Lower lobe of right lung (tissue), 2 donors: Measurements from ENCODE around the gene NCEH1. TPM values are rescaled to one million over a fixed set of nuclear protein-coding genes. Genes with fewer than 3 reads are reported as not detected.
A peak's percentile ranks its signal among the peaks of the same experiment; 100 is the strongest.

Experiments
- ATAC-seq, 2 donors: fragments of 200-7000 bp; cut with Tn5 transposase; one replicate each; pipeline ENCODE4 v1.9.1; 2020 to 2022; ENCODE audit warnings: mild to moderate bottlenecking in 2 of 2, moderate library complexity in 2 of 2
- DNase-seq: peaks from one replicate; pipeline ENCODE4 v3.0.0-alpha.2; 2020
- H3K27ac ChIP-seq: fragments of 200-600 bp; one replicate; pipeline ENCODE4 v1.8.0; 2022
- H3K27me3 ChIP-seq: fragments of 200-600 bp; one replicate; pipeline ENCODE4 v1.8.0; 2022; ENCODE audit warnings: low read depth
- H3K36me3 ChIP-seq: fragments of 200-600 bp; one replicate; pipeline ENCODE4 v1.8.0; 2022; ENCODE audit warnings: mild to moderate bottlenecking
- H3K4me1 ChIP-seq: fragments of 200-600 bp; one replicate; pipeline ENCODE4 v1.8.0; 2022
- H3K4me3 ChIP-seq: fragments of 200-600 bp; one replicate; pipeline ENCODE4 v1.8.0; 2022; ENCODE audit warnings: mild to moderate bottlenecking
- H3K9me3 ChIP-seq: fragments of 200-600 bp; one replicate; pipeline ENCODE4 v1.8.0; 2022
- intact Hi-C: fragments of 100-400 bp; cut with DNase I; formaldehyde crosslinking; loops from one replicate; pipeline ENCODE4 v1.11.0; 2022
- total RNA-seq: library from RNA; stranded (reverse); fragmentation: NEBNext Ultra II Directional; extraction: Animal tissue kit (Norgen Biotek cat#: 25700); gene quantifications from one replicate; pipeline ENCODE4 v1.2.1, GENCODE V29; 2021
- TF ChIP-seq, protein P1 (sequence below): fragments of 200-600 bp; IDR thresholded peaks from one replicate; pipeline ENCODE4 v1.8.0; 2022; ENCODE audit warnings: antibody characterized with exemption, mild to moderate bottlenecking
- donor health status: DM: no; HTN: yes; CAD: no; lungs with severe emphysema.

NCEH1 gene
- total RNA-seq, 1 donor from 2014 or later = 97.7 TPM

DNA sequence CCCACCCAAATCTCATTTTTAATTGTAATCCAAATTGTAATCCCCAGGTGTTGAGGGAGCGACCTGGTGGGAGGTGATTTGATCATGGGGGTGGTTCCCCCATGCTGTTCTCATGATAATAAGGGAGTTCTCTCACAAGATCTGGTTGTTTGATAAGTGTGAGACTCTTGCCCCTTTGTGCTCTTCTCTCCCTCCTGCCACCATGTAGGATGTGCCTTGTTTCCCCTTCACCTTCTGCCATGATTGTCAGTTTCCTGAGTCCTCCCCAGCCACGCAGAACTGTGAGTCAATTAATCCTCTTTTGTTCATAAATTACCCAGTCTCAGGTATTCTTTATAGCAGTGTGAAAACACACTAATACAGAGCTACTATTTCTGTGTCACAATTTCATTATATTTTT lies 88.7 kb downstream of the NCEH1 start:
- DNase-seq (no peak), ATAC-seq (no peak)
- H3K9me3 ChIP-seq = no peaks in the 10 kb centered on the region
- intact Hi-C loops = no loop called here
- H3K4me1 ChIP-seq = peaks cover 15% of the 10 kb centered on the region
- TF ChIP-seq, protein P1, sequence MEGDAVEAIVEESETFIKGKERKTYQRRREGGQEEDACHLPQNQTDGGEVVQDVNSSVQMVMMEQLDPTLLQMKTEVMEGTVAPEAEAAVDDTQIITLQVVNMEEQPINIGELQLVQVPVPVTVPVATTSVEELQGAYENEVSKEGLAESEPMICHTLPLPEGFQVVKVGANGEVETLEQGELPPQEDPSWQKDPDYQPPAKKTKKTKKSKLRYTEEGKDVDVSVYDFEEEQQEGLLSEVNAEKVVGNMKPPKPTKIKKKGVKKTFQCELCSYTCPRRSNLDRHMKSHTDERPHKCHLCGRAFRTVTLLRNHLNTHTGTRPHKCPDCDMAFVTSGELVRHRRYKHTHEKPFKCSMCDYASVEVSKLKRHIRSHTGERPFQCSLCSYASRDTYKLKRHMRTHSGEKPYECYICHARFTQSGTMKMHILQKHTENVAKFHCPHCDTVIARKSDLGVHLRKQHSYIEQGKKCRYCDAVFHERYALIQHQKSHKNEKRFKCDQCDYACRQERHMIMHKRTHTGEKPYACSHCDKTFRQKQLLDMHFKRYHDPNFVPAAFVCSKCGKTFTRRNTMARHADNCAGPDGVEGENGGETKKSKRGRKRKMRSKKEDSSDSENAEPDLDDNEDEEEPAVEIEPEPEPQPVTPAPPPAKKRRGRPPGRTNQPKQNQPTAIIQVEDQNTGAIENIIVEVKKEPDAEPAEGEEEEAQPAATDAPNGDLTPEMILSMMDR = no peak
- no peaks in the 10 kb centered on the region for H3K36me3 ChIP-seq
- no peak overlapping the region for H3K4me3 ChIP-seq
- H3K27ac ChIP-seq = no peak overlapping the region
- H3K27me3 ChIP-seq = no peaks in the 10 kb centered on the region

DNA sequence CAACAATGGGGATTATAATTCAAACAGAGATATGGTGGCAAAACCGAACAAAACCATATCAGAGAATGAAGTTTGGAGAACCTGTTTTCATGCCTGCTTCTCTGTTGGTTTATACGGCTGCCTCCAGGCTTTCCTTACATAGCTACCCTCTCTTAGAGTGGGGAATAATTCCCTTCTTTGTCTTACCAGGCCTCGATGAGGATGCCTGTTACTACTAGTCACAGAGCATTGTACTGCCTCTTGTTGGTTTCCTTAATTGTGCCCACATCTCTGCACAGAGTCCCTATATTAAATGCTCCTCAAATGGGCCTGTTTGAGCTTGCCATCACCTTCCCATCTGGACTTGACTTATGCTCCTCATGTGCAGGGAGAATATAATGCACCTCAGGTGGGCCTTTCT lies 92.9 kb downstream of the NCEH1 start:
- peaks cover 19% of the 10 kb centered on the region for H3K4me1 ChIP-seq
- H3K4me3 ChIP-seq = no peak overlapping the region
- no peak for ATAC-seq
- H3K36me3 ChIP-seq = no peaks in the 10 kb centered on the region
- no peaks in the 10 kb centered on the region for H3K9me3 ChIP-seq
- H3K27ac ChIP-seq = no peak overlapping the region
- H3K27me3 ChIP-seq = no peaks in the 10 kb centered on the region
- no peak for DNase-seq
- TF ChIP-seq, protein P1 = no peak
- intact Hi-C loops = no loop called here

DNA sequence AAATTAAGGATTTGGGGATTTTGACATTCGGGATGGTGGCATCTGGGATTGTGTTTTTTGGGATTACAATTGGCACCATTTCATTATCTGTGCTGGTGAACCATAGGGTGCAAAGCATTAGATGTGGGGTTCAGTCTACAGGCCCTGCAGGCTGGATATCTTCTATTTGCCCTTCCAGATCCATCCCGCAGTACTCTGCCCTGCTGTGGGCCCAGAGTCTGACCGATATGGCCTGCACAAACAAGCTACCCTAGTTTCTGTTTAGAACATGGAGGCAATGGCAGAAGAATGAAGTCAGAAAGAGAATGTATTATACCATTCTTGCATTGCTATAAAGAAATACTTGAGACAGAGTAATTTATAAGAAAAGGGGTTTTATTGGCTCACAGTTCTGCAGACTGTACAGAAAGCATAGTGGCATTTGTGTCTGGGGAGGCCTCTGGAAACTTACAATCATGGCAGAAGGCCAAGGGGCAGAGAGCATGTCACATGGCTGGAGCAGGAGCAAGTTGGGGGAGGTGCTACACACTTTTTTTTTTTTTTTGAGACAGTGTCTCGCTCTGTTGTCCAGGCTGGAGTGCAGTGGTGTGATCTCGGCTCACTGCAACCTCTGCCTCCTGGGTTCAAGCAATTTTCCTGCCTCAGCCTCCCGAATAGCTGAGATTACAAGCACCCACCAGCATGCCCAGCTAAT lies 93.7 kb downstream of the NCEH1 start:
- TF ChIP-seq, protein P1 = no peak
- intact Hi-C loops = no loop called here
- Histone ChIP-seq H3K4me1 (peaks cover 15% of the 10 kb centered on the region), H3K9me3 (no peaks in the 10 kb centered on the region), H3K27me3 (no peaks in the 10 kb centered on the region), H3K36me3 (no peaks in the 10 kb centered on the region), H3K27ac (no peak overlapping the region), H3K4me3 (no peak overlapping the region)
- no peak for ATAC-seq
- DNase-seq = no peak

DNA sequence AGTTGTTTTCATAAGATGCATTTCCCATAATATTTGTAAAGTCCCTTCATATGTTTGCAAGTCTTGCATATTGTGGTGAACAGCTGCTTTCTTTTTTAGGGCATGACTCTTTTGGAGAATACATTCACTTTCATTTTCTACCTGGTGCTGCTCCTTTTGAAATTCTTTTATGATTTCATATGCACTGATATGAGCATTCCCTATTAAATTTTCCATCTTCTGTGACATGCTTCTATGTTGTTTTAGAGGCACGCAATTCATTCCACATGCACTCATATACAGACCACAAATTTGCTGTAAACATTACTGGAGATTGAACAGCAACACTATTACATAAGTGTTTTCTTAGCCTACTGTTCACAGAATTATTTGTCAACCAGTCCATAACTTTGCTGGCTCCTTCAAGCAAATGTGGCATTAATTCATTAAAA lies 94.8 kb downstream of the NCEH1 start:
- Histone ChIP-seq H3K9me3 (no peaks in the 10 kb centered on the region), H3K36me3 (no peaks in the 10 kb centered on the region), H3K27ac (no peak overlapping the region), H3K4me1 (peaks cover 15% of the 10 kb centered on the region), H3K4me3 (no peak overlapping the region), H3K27me3 (no peaks in the 10 kb centered on the region)
- ATAC-seq = no peak
- no peak for DNase-seq
- TF ChIP-seq, protein P1 = no peak
- intact Hi-C loops = no loop called here

DNA sequence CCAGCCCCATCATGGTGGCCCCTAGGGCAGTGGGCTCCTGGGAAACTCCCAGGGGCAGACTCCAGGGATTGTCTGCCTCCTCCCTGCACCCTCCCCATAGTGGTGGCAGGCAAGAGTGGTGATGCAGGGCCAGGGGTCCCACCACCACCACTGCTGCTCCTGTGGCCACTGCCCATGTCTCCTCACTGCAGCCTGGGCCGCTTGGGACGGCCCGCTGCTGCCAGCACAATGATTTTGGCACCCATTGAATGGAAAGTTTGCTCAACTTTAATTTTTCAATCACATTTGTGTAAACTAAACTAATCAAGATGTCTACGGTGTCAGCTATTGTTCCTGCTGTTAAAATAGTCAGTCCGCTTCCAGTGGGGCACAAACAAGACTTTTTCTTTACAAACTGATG lies 95.6 kb downstream of the NCEH1 start:
- ATAC-seq = peak; percentile 10 to 12
- no peak overlapping the region for H3K4me3 ChIP-seq
- peak overlapping the region; percentile 25 for H3K27ac ChIP-seq
- no peaks in the 10 kb centered on the region for H3K27me3 ChIP-seq
- peaks cover 15% of the 10 kb centered on the region for H3K4me1 ChIP-seq
- H3K9me3 ChIP-seq = no peaks in the 10 kb centered on the region
- no peaks in the 10 kb centered on the region for H3K36me3 ChIP-seq
- DNase-seq = no peak
- TF ChIP-seq, protein P1 = no peak
- intact Hi-C loops = no loop called here
